Measurements from ENCODE around the gene APBA2. TPM values are rescaled to one million over a fixed set of nuclear protein-coding genes. Genes with fewer than 3 reads are reported as not detected.

Gene APBA2
- total and polyA plus RNA-seq, 2 of the 13 experiments (the other 11 are each of a cell fraction or from before 2014, with no cell fraction given): 0.62 to 2.3 TPM

GRCh38 chr15:28885128-28885629 lies 595 bp upstream of the APBA2 start (continued):
- TF ChIP-seq STAG1 (CRISPR knock-in tag; IDR thresholded peaks at IDR 0.05) (no peak), PRMT3 (CRISPR knock-in tag; IDR thresholded peaks at IDR 0.05; ENCODE audit: borderline replicate concordance, low read depth) (no peak), ATF3 (CRISPR knock-in tag; IDR thresholded peaks at IDR 0.05) (no peak), NFKBIZ (CRISPR knock-in tag; IDR thresholded peaks at IDR 0.05) (no peak), RBM39 (IDR thresholded peaks at IDR 0.05; ENCODE audit: low read depth, low read length, poor library complexity, severe bottlenecking) (peak; percentile 14), GABPB1 (CRISPR knock-in tag; IDR thresholded peaks at IDR 0.05) (peak; percentile 11; the same call in 1 of the 2 replicates), TARDBP (CRISPR knock-in tag; IDR thresholded peaks at IDR 0.05) (no peak), RXRB (CRISPR knock-in tag; IDR thresholded peaks at IDR 0.05; ENCODE audit: borderline replicate concordance) (no peak), ZNF761 (CRISPR knock-in tag; conservative IDR thresholded peaks at IDR 0.05) (no peak), POGZ (CRISPR knock-in tag; IDR thresholded peaks at IDR 0.05) (no peak), NFAT5 (CRISPR knock-in tag; IDR thresholded peaks at IDR 0.05) (no peak), JUND (CRISPR knock-in tag; IDR thresholded peaks at IDR 0.05) (no peak), ZNF224 (CRISPR knock-in tag; IDR thresholded peaks at IDR 0.05) (no peak), HES4 (CRISPR knock-in tag; IDR thresholded peaks at IDR 0.05; ENCODE audit: borderline replicate concordance) (0 out of 2 replicates have a peak, but pooled peaks have one; percentile 21), CENPX (CRISPR knock-in tag; IDR thresholded peaks at IDR 0.05) (no peak), CERS6 (CRISPR knock-in tag; IDR thresholded peaks at IDR 0.05) (no peak), KDM4B (CRISPR knock-in tag; IDR thresholded peaks at IDR 0.05) (no peak), ZNF687 (CRISPR knock-in tag; IDR thresholded peaks at IDR 0.05) (peak; percentile 11; the same call in 1 of the 2 replicates)

All from HepG2 (cell line).